ENCODE results near the gene GFOD1.
"Not testable (repeated sequence)": the region's sequence is repeated elsewhere in the genome, so short reads cannot be mapped to it uniquely, and the experiment has no call there.

Gene GFOD1

DNA sequence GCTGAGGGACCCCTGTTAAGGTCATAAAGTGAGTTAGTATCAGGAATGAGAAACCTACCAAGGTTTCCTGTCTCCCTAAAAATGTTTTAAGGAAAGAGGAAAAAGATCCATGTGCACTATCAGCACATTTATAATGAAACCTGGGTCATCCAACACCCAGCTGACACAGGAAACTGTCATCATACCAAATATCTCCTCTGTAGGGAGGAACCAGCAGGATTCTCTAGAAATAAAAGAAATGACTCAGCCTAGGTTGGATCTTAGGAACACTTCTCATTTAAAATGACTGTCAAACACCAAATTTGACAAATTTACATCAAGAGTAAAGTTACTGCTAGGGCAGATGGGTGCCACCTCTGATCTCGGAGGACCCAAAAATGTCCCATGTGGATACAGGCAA lies 21.7 kb downstream of the GFOD1 start:
- DNase-seq = no peak
- Histone ChIP-seq H3K36me3 (replicated peaks) (no peaks in the 10 kb centered on the region), H3K4me3 (ENCODE audit: low read depth, low read length) (no peak overlapping the region), H3K27me3 (replicated peaks) (no peaks in the 10 kb centered on the region), H3K27ac (no peak overlapping the region)
- TF ChIP-seq, protein P1, sequence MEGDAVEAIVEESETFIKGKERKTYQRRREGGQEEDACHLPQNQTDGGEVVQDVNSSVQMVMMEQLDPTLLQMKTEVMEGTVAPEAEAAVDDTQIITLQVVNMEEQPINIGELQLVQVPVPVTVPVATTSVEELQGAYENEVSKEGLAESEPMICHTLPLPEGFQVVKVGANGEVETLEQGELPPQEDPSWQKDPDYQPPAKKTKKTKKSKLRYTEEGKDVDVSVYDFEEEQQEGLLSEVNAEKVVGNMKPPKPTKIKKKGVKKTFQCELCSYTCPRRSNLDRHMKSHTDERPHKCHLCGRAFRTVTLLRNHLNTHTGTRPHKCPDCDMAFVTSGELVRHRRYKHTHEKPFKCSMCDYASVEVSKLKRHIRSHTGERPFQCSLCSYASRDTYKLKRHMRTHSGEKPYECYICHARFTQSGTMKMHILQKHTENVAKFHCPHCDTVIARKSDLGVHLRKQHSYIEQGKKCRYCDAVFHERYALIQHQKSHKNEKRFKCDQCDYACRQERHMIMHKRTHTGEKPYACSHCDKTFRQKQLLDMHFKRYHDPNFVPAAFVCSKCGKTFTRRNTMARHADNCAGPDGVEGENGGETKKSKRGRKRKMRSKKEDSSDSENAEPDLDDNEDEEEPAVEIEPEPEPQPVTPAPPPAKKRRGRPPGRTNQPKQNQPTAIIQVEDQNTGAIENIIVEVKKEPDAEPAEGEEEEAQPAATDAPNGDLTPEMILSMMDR (IDR thresholded peaks at IDR 0.05; ENCODE audit: low read depth, low read length, missing control alignments) = no peak
- in situ Hi-C loops (cut with HindIII; ENCODE audit: low pct_ligation_motif_present, low sequenced_read_pairs) = no loop called here

DNA sequence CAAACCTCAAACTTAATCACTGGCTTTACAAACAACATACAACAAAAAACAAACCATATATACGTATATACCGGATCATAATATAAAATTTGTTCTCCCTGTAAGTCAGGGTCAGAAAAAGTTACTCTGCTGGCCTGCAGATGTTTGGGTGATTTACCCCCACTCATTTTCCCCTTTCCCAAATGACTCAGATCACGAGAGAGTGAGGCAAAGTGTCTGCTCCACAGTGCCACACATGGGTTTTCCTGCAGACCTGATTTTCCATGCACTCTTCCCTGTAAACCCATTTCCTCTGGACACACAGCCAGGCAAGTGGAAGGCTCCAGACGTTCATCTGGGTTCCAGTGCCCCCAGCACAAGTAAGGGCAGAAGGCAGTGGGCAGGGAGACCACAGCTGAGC lies 23.5 kb downstream of the GFOD1 start:
- H3K4me3 ChIP-seq (ENCODE audit: low read depth, low read length) = no peak overlapping the region
- H3K36me3 ChIP-seq (replicated peaks) = no peaks in the 10 kb centered on the region
- in situ Hi-C loops (cut with HindIII; ENCODE audit: low pct_ligation_motif_present, low sequenced_read_pairs) = no loop called here
- no peak overlapping the region for H3K27ac ChIP-seq
- TF ChIP-seq, protein P1 (IDR thresholded peaks at IDR 0.05; ENCODE audit: low read depth, low read length, missing control alignments) = no peak
- H3K27me3 ChIP-seq (replicated peaks) = no peaks in the 10 kb centered on the region
- DNase-seq = no peak

DNA sequence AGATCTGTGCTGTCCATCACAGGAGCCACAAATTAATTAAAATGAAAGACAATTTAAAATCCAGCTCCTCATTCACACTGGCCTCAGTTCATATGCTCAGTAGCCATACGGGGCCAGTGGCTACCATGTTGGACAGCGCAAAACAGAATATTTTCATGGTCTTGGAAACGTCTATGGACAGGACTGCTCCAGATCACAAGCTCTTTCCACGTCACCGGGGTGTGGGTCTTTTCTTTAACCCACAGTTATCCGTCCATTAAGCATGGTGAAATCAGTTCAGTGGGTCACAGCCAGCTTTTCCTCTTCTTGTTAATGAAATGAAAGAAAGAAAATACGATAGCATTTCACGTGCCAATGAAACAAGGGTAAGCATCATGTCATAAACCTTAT lies 24.1 kb downstream of the GFOD1 start:
- Histone ChIP-seq H3K27ac (no peak overlapping the region), H3K36me3 (replicated peaks) (no peaks in the 10 kb centered on the region)
- in situ Hi-C loops (cut with HindIII; ENCODE audit: low pct_ligation_motif_present, low sequenced_read_pairs) = no loop called here

DNA sequence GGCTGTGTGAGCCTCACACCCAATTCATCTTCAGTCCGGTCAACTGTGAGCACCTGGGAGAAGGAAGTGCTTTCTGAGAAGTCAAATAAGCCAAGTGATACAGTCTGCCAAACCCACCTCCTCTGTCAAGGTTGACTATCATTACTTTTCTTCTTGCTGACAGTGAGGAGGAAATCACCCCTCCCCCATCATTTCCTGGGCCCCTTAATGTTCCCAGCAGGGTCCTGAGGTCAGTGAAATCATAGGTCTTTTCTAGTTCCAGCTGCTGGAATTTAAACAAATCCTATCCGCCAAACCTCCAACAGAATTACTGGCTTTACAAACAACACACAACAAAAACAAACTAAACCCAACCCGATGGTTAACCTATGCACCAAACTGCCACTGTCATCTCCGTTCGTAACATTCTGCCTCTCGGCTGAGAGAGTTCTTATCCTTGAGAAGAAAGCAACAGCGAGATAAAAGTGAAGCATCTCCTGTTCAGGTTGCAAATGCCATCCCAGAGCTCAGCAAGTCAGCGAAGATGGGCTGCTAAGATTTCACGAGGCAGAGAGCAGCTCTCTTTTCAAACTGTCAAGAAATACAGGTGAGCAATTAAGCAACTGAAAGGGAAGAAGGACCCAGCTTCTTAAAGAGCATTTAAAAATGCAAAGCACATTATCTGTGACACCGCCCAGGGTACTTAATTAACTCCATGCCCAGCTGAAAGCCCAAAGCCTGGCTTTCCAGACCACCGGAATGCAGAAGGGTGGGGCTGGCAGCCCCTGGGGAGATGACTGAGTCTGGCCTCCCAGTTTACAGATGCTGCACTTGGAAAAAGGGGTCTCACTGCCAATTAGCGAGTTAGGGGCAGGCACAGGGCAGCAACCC lies 24.7 kb downstream of the GFOD1 start:
- DNase-seq = no peak
- in situ Hi-C loops (cut with HindIII; ENCODE audit: low pct_ligation_motif_present, low sequenced_read_pairs) = no loop called here
- Histone ChIP-seq H3K36me3 (replicated peaks) (no peaks in the 10 kb centered on the region), H3K4me3 (ENCODE audit: low read depth, low read length) (no peak overlapping the region), H3K27ac (no peak overlapping the region), H3K27me3 (replicated peaks) (no peaks in the 10 kb centered on the region)
- TF ChIP-seq, protein P1 (IDR thresholded peaks at IDR 0.05; ENCODE audit: low read depth, low read length, missing control alignments) = no peak

More for the DNA sequence above, 24.1 kb downstream of the GFOD1 start:
- Histone ChIP-seq H3K4me3 (ENCODE audit: low read depth, low read length) (no peak overlapping the region), H3K27me3 (replicated peaks) (no peaks in the 10 kb centered on the region)
- no peak for DNase-seq
- TF ChIP-seq, protein P1 (IDR thresholded peaks at IDR 0.05; ENCODE audit: low read depth, low read length, missing control alignments) = no peak

DNA sequence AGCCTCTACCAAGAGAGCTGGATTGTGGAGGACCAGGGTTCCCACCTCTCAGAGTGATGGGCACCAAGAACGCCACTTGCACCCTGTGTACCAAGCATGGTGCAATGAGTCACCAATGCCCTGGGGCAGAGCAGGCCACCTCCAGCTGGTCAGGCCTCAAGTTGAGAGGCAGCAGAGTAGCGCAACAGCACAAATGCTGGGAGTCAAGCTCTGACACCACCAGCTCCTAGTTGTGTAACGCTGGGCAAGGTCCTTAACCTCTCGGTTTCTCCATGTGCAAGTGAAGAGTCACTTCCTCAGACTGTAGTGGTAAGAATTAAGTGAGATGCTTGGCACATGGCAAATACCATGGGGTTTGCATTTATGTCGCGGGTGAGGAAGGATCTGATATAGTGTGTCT lies 25.6 kb downstream of the GFOD1 start:
- H3K27ac ChIP-seq = no peak overlapping the region
- no peaks in the 10 kb centered on the region for H3K27me3 ChIP-seq (replicated peaks)
- TF ChIP-seq, protein P1 (IDR thresholded peaks at IDR 0.05; ENCODE audit: low read depth, low read length, missing control alignments) = no peak
- in situ Hi-C loops (cut with HindIII; ENCODE audit: low pct_ligation_motif_present, low sequenced_read_pairs) = no loop called here
- DNase-seq = no peak
- no peaks in the 10 kb centered on the region for H3K36me3 ChIP-seq (replicated peaks)
- H3K4me3 ChIP-seq (ENCODE audit: low read depth, low read length) = no peak overlapping the region

DNA sequence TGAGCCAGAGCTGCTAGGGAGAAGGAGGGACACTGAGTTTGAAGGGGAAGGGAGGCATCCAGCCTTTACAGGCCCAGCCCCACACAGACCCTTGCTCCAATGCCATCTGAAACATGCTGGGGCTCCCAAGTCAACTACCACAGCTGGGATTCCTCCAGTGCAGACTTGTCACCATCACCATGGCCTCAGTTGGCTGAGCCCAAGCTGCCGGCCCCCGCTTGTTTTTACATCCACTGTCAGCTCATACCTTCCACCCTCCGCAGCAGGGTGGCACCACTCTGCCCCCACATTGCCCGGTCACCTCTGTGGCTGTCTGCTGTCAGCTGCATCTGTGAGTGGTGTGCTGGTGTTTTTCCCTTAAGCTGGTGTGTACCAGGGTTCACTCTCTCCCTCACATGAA lies 26.1 kb downstream of the GFOD1 start:
- DNase-seq = no peak
- no peaks in the 10 kb centered on the region for H3K36me3 ChIP-seq (replicated peaks)
- no peak overlapping the region for H3K4me3 ChIP-seq (ENCODE audit: low read depth, low read length)
- TF ChIP-seq, protein P1 (IDR thresholded peaks at IDR 0.05; ENCODE audit: low read depth, low read length, missing control alignments) = no peak
- H3K27ac ChIP-seq = no peak overlapping the region
- in situ Hi-C loops (cut with HindIII; ENCODE audit: low pct_ligation_motif_present, low sequenced_read_pairs) = no loop called here
- H3K27me3 ChIP-seq (replicated peaks) = no peaks in the 10 kb centered on the region

DNA sequence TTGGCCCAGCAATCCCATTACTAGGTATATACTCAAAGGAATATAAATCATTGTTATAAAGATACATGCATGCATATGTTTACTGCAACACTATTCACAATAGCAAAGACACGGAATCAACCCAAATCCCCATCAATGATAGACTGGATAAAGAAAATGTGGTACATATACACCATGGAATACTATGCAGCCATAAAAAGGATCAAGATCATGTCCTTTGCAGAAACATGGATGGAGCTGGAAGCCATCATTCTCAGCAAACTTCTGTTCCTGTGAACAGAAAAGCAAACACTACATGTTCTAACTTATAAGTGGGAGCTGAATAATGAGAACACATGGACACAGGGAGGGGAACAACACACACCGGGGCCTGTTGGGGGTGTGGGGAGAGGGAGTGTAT lies 27.1 kb downstream of the GFOD1 start:
- in situ Hi-C loops (cut with HindIII; ENCODE audit: low pct_ligation_motif_present, low sequenced_read_pairs); H3K27ac ChIP-seq; H3K4me3 ChIP-seq (ENCODE audit: low read depth, low read length); H3K36me3 ChIP-seq (replicated peaks); H3K27me3 ChIP-seq (replicated peaks); DNase-seq: not testable (repeated sequence)

Data from brain microvascular endothelial cell (primary cell).